Bladder microvascular endothelial cell (primary cell): ENCODE data around the gene TARM1. TPM values are rescaled to one million over a fixed set of nuclear protein-coding genes. Genes with fewer than 3 reads are reported as not detected.

Source experiments
- total RNA-seq: library from RNA; depleted of rRNA; stranded (reverse); fragments of >200 nt; gene quantifications from 2 replicates; pipeline ENCODE4 v1.2.3, GENCODE V29; 2014

TARM1 gene
- total RNA-seq = not detected in 2 replicates

DNA sequence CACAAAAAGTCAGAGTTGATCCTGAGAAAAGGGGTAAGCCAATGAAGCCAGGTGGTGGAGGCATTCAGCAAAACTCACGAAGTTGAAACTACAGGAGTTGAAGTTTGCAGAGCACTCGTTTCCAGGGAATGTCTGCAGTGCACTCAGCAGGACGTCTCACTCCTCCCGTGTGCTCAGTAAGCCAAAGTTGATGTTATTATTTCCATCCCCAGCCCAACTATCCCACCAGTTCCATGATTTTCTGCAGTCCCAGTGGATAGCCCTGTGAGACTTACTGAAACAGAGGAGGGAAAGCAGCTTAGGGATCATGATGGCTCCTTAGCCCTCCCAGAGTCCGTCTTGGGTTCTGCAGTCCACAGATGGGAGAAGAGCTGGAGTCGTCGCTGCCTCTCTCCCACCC lies at the start of gene TARM1:
Gene TARM1 (minus strand): TSS at position 334 of the 400 bp plus-strand sequence. CDS start 25 bp downstream, at position 309.

DNA sequence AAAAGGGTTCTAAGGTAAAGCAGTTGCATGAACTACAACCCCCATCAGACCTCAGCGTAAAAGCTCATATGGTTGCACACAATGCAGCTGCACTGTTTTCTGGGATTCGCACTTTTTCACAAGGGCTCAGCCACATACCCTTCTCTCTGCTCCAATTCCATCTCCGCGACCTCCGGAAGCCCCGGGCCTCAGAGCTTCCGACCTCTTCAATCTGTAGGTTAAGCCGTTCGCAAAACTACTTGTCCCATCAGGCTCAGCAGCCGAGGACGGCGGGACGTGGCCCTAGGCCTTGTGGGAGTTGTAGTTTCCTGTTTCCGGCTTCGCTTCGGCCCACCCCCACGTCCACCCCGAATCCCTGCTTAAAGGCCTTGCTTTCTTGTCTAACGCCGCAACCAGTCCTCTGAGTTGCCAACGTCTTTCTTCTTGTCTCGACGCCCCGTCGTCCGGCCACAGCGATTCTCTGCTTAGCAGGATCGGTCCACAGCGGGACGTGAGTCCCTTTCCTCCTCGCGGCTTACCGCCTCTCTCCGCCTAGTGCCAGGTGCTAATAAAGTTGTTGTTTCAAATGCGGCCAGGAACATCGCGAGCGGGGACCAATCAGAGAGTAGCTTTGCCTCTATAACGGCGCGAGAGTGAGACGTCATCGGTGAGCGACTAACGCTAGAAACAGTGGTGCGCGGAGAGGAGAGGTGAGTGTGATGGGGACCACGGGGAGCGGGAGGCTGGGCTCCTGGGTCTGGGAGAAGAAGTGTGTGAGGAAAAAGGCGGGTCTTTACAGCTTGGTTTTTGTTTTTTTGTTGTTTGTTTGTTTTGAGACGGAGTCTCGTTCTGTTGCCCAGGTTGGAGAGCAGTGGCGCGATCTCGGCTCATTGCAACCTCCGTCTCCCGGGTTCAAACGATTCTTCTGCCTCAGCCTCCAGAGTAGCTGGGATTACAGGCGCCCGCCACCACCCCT lies 34.2 kb upstream of the TARM1 start, which contains the start of the genes PRPF31 and TFPT:
Gene PRPF31 (plus strand): TSS at position 646 of the 955 bp plus-strand sequence. CDS start 2,525 bp downstream, outside the sequence.
Gene TFPT (minus strand): TSS at position 549 of the 955 bp plus-strand sequence. CDS start 388 bp downstream, at position 161.

DNA sequence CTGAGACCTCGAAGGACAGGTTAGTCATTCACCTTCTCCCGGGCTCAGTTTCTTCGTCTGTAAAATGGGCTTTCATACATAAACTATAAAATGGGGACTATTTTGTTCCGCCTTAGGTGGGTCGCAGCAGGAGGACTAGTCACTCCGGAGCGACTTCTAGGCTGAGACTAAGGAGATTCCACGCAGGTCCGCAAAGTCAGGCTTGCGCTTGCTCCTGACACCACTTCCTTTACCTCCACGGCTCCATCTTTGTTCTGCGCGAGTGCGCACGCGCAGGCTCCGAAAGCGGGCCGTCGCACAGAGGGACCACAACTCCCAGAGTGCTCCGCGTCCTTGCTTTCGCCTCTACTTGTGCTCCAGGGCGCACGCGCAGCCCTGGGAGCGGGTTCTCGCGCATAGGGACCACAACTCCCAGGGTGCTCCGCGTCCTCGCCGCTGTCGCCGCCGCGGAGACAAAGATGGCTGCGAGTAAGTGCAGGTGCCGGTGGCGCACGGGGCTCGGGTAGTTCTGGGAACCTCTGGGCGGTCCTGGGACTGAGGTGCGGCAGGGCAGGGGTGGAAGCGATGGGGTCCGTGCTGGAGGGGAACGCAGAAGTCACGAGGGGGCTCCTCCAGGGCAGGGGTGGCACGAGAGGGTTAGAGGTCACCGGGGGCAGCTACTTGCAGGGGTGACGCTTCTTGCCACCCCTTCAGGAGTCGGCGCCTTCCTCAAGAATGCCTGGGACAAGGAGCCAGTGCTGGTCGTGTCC lies 21.4 kb upstream of the TARM1 start, which contains the start of gene NDUFA3:
Gene NDUFA3 (plus strand): TSS at position 435 of the 749 bp plus-strand sequence. CDS start 24 bp downstream, at position 459.

GRCh38 chr19:54100561-54100960 lies 19.4 kb upstream of the TARM1 start, which contains the start of gene OSCAR:
TSS of gene OSCAR (minus strand) at chr19:54100803. CDS start at chr19:54100792, 11 bp downstream.

GRCh38 chr19:54063350-54064116 lies 17.6 kb downstream of the TARM1 start, which contains the start of gene VSTM1:
TSS of gene VSTM1 (minus strand) at chr19:54063897. CDS start at chr19:54063777, 120 bp downstream.

Other genes starting within 250 kb of the TARM1 start
- 5.0 and 15.9 TPM in 2 replicates for gene MYADM, start 213.5 kb downstream of the TARM1 start, total RNA-seq
- not detected in 2 replicates for gene PRKCG, start 199.2 kb downstream of the TARM1 start, total RNA-seq
- gene CACNG7, start 172.1 kb downstream of the TARM1 start, total RNA-seq = not detected in 2 replicates
- gene CACNG8, start 118.4 kb downstream of the TARM1 start, total RNA-seq = 0.16 and 0.19 TPM in 2 replicates
- 0.25 and 0.81 TPM in 2 replicates for gene CACNG6, start 89.7 kb downstream of the TARM1 start, total RNA-seq
- gene VSTM1, start 17.5 kb downstream of the TARM1 start, total RNA-seq = not detected in 2 replicates
- not detected in 2 replicates for gene OSCAR, start 19.4 kb upstream of the TARM1 start, total RNA-seq
- 10.0 and 15.7 TPM in 2 replicates for gene NDUFA3, start 21.5 kb upstream of the TARM1 start, total RNA-seq
- 25.4 and 32.9 TPM in 2 replicates for gene TFPT, start 34.3 kb upstream of the TARM1 start, total RNA-seq
- 67.8 and 80.6 TPM in 2 replicates for gene PRPF31, start 34.4 kb upstream of the TARM1 start, total RNA-seq
- gene CNOT3, start 56.4 kb upstream of the TARM1 start, total RNA-seq = 7.0 and 26.7 TPM in 2 replicates
- 5.8 and 6.4 TPM in 2 replicates for gene LENG1, start 78.4 kb upstream of the TARM1 start, total RNA-seq
- gene TMC4, start 91.8 kb upstream of the TARM1 start, total RNA-seq = under 0.01 and 0.19 TPM in 2 replicates
- 31.6 and 32.2 TPM in 2 replicates for gene MBOAT7, start 108.2 kb upstream of the TARM1 start, total RNA-seq
- 25.9 and 35.8 TPM in 2 replicates for gene TSEN34, start 109.9 kb upstream of the TARM1 start, total RNA-seq
- gene RPS9, start 119.5 kb upstream of the TARM1 start, total RNA-seq = 2,062 and 3,264 TPM in 2 replicates
- not detected in 2 replicates for gene LILRB3, start 141.6 kb upstream of the TARM1 start, total RNA-seq
- gene LILRA6, start 161.4 kb upstream of the TARM1 start, total RNA-seq = not detected in 2 replicates
- not detected in 2 replicates for gene LILRB5, start 175.9 kb upstream of the TARM1 start, total RNA-seq
- not detected in 2 replicates for gene LILRB2, start 199.7 kb upstream of the TARM1 start, total RNA-seq
- gene LILRA5, start 231.8 kb upstream of the TARM1 start, total RNA-seq = not detected in 2 replicates